ENCODE measurements around the gene SNX19. TPM values are rescaled to one million over a fixed set of nuclear protein-coding genes. Genes with fewer than 3 reads are reported as not detected.

SNX19 gene
- total and polyA plus RNA-seq, 5 donors from 2014 or later: 22.5 to 63.5 (median 28.9) TPM

- Histone ChIP-seq H3K27ac (ENCODE audit: insufficient read depth, low read length, poor library complexity, severe bottlenecking) (no peak overlapping the region), H3K4me3 (ENCODE audit: low read depth, low read length) (no peak overlapping the region), H3K9me3 (ENCODE audit: control insufficient read depth in 2 of 2, low read length in 2 of 2) (no peaks in the 10 kb centered on the region), H3K36me3 (ENCODE audit: control insufficient read depth, insufficient read depth, low read length) (no peaks in the 10 kb centered on the region), H3K27me3 (ENCODE audit: control insufficient read depth, insufficient read depth, low read length) (no peaks in the 10 kb centered on the region), H3K4me1 (ENCODE audit: control insufficient read depth, insufficient read depth, low read length, poor library complexity, severe bottlenecking) (no peaks in the 10 kb centered on the region)
- DNase-seq (no peak), ATAC-seq (ENCODE audit: low read depth in 2 of 2) (no peak)
- Mint-ChIP-seq H3K9me3 (peaks cover 0 to 4% (median 0%) of the 10 kb centered on the region in 7 donors), H3K27me3 (peaks cover 6% of the 10 kb centered on the region), H3K4me3 (no peak overlapping the region), H3K4me1 (no peaks in the 10 kb centered on the region), H3K27ac (no peak overlapping the region), H3K36me3 (no peaks in the 10 kb centered on the region)
Measured at GRCh38 chr11:130830566-130830965, 85.7 kb downstream of the SNX19 start.

- Histone ChIP-seq H3K4me1 (ENCODE audit: control insufficient read depth, insufficient read depth, low read length, poor library complexity, severe bottlenecking) (no peaks in the 10 kb centered on the region), H3K27ac (ENCODE audit: insufficient read depth, low read length, poor library complexity, severe bottlenecking) (no peak overlapping the region), H3K27me3 (ENCODE audit: control insufficient read depth, insufficient read depth, low read length) (no peaks in the 10 kb centered on the region), H3K4me3 (ENCODE audit: low read depth, low read length) (no peak overlapping the region), H3K9me3 (ENCODE audit: control insufficient read depth in 2 of 2, low read length in 2 of 2) (no peaks in the 10 kb centered on the region), H3K36me3 (ENCODE audit: control insufficient read depth, insufficient read depth, low read length) (no peaks in the 10 kb centered on the region)
- Mint-ChIP-seq H3K36me3 (no peaks in the 10 kb centered on the region), H3K9me3 (peaks cover 0 to 4% (median 0%) of the 10 kb centered on the region in 7 donors), H3K27ac (no peak overlapping the region), H3K4me3 (no peak overlapping the region), H3K4me1 (no peaks in the 10 kb centered on the region), H3K27me3 (peaks cover 6% of the 10 kb centered on the region)
- no peak for ATAC-seq (ENCODE audit: low read depth in 2 of 2)
- no peak for DNase-seq
Measured at GRCh38 chr11:130829920-130830511, 86.3 kb downstream of the SNX19 start.

GRCh38 chr11:130828741-130829140, 87.5 kb downstream of the SNX19 start:
- Histone ChIP-seq H3K9me3 (ENCODE audit: control insufficient read depth in 2 of 2, low read length in 2 of 2) (no peaks in the 10 kb centered on the region), H3K36me3 (ENCODE audit: control insufficient read depth, insufficient read depth, low read length) (no peaks in the 10 kb centered on the region), H3K4me1 (ENCODE audit: control insufficient read depth, insufficient read depth, low read length, poor library complexity, severe bottlenecking) (no peaks in the 10 kb centered on the region), H3K27ac (ENCODE audit: insufficient read depth, low read length, poor library complexity, severe bottlenecking) (no peak overlapping the region), H3K4me3 (ENCODE audit: low read depth, low read length) (no peak overlapping the region), H3K27me3 (ENCODE audit: control insufficient read depth, insufficient read depth, low read length) (no peaks in the 10 kb centered on the region)
- H3K36me3 Mint-ChIP-seq: no peaks in the 10 kb centered on the region
- H3K9me3 Mint-ChIP-seq: peaks cover 0 to 2% (median 0%) of the 10 kb centered on the region in 7 donors
- ATAC-seq (ENCODE audit: low read depth in 2 of 2) (no peak), DNase-seq (no peak)
- no peaks in the 10 kb centered on the region for H3K4me1 Mint-ChIP-seq
- peaks cover 6% of the 10 kb centered on the region for H3K27me3 Mint-ChIP-seq
- H3K4me3 Mint-ChIP-seq: no peak overlapping the region
- no peak overlapping the region for H3K27ac Mint-ChIP-seq

- Histone ChIP-seq H3K27me3 (ENCODE audit: control insufficient read depth, insufficient read depth, low read length) (no peaks in the 10 kb centered on the region), H3K4me3 (ENCODE audit: low read depth, low read length) (no peak overlapping the region), H3K36me3 (ENCODE audit: control insufficient read depth, insufficient read depth, low read length) (no peaks in the 10 kb centered on the region), H3K9me3 (ENCODE audit: control insufficient read depth in 2 of 2, low read length in 2 of 2) (no peaks in the 10 kb centered on the region), H3K4me1 (ENCODE audit: control insufficient read depth, insufficient read depth, low read length, poor library complexity, severe bottlenecking) (no peaks in the 10 kb centered on the region), H3K27ac (ENCODE audit: insufficient read depth, low read length, poor library complexity, severe bottlenecking) (no peak overlapping the region)
- Mint-ChIP-seq H3K4me1 (no peaks in the 10 kb centered on the region), H3K27me3 (no peaks in the 10 kb centered on the region), H3K4me3 (no peak overlapping the region), H3K9me3 (peaks cover 0 to 2% (median 0%) of the 10 kb centered on the region in 7 donors), H3K27ac (no peak overlapping the region), H3K36me3 (no peaks in the 10 kb centered on the region)
- no peak for ATAC-seq (ENCODE audit: low read depth in 2 of 2)
- DNase-seq: no peak
Measured at GRCh38 chr11:130827451-130828377, 88.6 kb downstream of the SNX19 start.

GRCh38 chr11:130826572-130826971, 89.7 kb downstream of the SNX19 start:
- Mint-ChIP-seq H3K9me3 (peaks cover 0 to 2% (median 0%) of the 10 kb centered on the region in 7 donors), H3K4me3 (no peak overlapping the region), H3K36me3 (no peaks in the 10 kb centered on the region), H3K4me1 (no peaks in the 10 kb centered on the region), H3K27me3 (no peaks in the 10 kb centered on the region), H3K27ac (no peak overlapping the region)
- Histone ChIP-seq H3K27me3 (ENCODE audit: control insufficient read depth, insufficient read depth, low read length) (no peaks in the 10 kb centered on the region), H3K36me3 (ENCODE audit: control insufficient read depth, insufficient read depth, low read length) (no peaks in the 10 kb centered on the region), H3K9me3 (ENCODE audit: control insufficient read depth in 2 of 2, low read length in 2 of 2) (no peaks in the 10 kb centered on the region), H3K4me3 (ENCODE audit: low read depth, low read length) (no peak overlapping the region), H3K4me1 (ENCODE audit: control insufficient read depth, insufficient read depth, low read length, poor library complexity, severe bottlenecking) (no peaks in the 10 kb centered on the region), H3K27ac (ENCODE audit: insufficient read depth, low read length, poor library complexity, severe bottlenecking) (no peak overlapping the region)
- ATAC-seq (ENCODE audit: low read depth in 2 of 2) (no peak), DNase-seq (no peak)

DNA sequence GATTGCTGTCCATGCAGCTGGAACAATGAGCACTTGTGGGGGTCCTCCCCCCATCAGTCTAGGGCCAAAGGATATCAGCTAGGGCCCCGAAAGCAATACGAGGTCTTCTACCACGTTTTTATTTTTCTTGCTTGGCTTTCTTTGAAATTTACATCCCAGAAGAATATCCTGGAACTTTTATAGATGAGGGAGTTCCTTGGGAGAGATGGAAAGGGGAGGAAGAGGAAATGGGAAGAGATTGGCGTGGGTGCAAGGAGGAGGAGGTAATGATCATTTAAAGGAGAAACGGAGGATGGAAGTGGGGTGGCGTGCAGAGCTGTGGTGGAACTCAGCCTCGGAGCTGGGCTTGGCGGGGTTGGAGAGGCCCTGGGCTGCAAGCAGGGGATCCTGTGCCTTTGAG, 90.3 kb downstream of the SNX19 start:
- ATAC-seq (ENCODE audit: low read depth in 2 of 2) (no peak), DNase-seq (no peak)
- Mint-ChIP-seq H3K4me3 (no peak overlapping the region), H3K4me1 (no peaks in the 10 kb centered on the region), H3K27ac (no peak overlapping the region), H3K36me3 (no peaks in the 10 kb centered on the region), H3K9me3 (peaks cover 0 to 2% (median 0%) of the 10 kb centered on the region in 7 donors), H3K27me3 (no peaks in the 10 kb centered on the region)
- no peak overlapping the region for H3K27ac ChIP-seq (ENCODE audit: insufficient read depth, low read length, poor library complexity, severe bottlenecking)
- H3K4me1 ChIP-seq (ENCODE audit: control insufficient read depth, insufficient read depth, low read length, poor library complexity, severe bottlenecking): no peaks in the 10 kb centered on the region
- no peak overlapping the region for H3K4me3 ChIP-seq (ENCODE audit: low read depth, low read length)
- H3K9me3 ChIP-seq (ENCODE audit: control insufficient read depth in 2 of 2, low read length in 2 of 2): no peaks in the 10 kb centered on the region
- H3K36me3 ChIP-seq (ENCODE audit: control insufficient read depth, insufficient read depth, low read length): no peaks in the 10 kb centered on the region
- no peaks in the 10 kb centered on the region for H3K27me3 ChIP-seq (ENCODE audit: control insufficient read depth, insufficient read depth, low read length)

DNA sequence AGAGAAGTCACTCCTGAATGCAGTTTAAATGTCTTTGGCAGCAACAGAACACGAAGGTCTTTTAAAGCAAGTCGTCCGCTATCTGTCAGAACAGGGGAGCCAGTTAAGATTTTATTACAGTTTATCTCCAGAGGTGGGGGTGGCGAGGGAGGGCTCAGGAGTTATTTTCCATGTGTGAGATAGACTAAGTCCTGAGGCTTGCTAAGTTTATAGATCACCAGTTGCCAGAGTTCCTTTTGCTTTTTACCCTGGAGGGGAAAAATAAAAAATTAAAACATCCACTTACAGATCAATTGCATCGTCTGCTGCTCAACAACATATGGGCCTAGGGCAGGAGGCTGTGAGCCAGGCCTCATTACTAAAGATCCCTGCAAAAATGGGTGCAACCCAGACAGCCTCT, 90.7 kb downstream of the SNX19 start:
- H3K27ac Mint-ChIP-seq: no peak overlapping the region
- H3K4me3 Mint-ChIP-seq: no peak overlapping the region
- H3K27me3 ChIP-seq (ENCODE audit: control insufficient read depth, insufficient read depth, low read length): no peaks in the 10 kb centered on the region
- no peaks in the 10 kb centered on the region for H3K9me3 ChIP-seq (ENCODE audit: control insufficient read depth in 2 of 2, low read length in 2 of 2)
- no peaks in the 10 kb centered on the region for H3K4me1 Mint-ChIP-seq
- no peaks in the 10 kb centered on the region for H3K27me3 Mint-ChIP-seq
- H3K36me3 Mint-ChIP-seq: no peaks in the 10 kb centered on the region
- H3K4me1 ChIP-seq (ENCODE audit: control insufficient read depth, insufficient read depth, low read length, poor library complexity, severe bottlenecking): no peaks in the 10 kb centered on the region
- DNase-seq (no peak), ATAC-seq (ENCODE audit: low read depth in 2 of 2) (no peak)
- no peak overlapping the region for H3K27ac ChIP-seq (ENCODE audit: insufficient read depth, low read length, poor library complexity, severe bottlenecking)
- peaks cover 0 to 2% (median 0%) of the 10 kb centered on the region in 7 donors for H3K9me3 Mint-ChIP-seq
- no peaks in the 10 kb centered on the region for H3K36me3 ChIP-seq (ENCODE audit: control insufficient read depth, insufficient read depth, low read length)
- H3K4me3 ChIP-seq (ENCODE audit: low read depth, low read length): no peak overlapping the region

All from CD4-positive, CD25-positive, alpha-beta regulatory T cell (primary cell).